Kidney epithelial cell (primary cell): ENCODE results near the gene AGA. TPM values are rescaled to one million over a fixed set of nuclear protein-coding genes. Genes with fewer than 3 reads are reported as not detected.

Source experiments
- DNase-seq: peaks from one replicate; pipeline ENCODE4 v3.0.0-alpha.2; 2010; ENCODE audit warnings: low read depth
- H3K27me3 ChIP-seq: 2 replicates; pipeline ENCODE4 v1.6.0; 2011; ENCODE audit warnings: low read length; ENCODE audit not compliant: control insufficient read depth, insufficient read depth
- H3K36me3 ChIP-seq: 2 replicates; pipeline ENCODE4 v1.5.1; 2011; ENCODE audit warnings: low read length; ENCODE audit not compliant: control insufficient read depth, insufficient read depth
- H3K4me3 ChIP-seq: 2 replicates; pipeline ENCODE4 v1.5.1; 2011; ENCODE audit warnings: low read depth, mild to moderate bottlenecking, control low read depth, low read length
- total RNA-seq: library from RNA; depleted of rRNA; stranded (reverse); fragments of >200 nt; gene quantifications from 2 replicates; pipeline ENCODE4 v1.2.3, GENCODE V29; 2015
- TF ChIP-seq, protein P1 (sequence below): IDR thresholded peaks from 2 replicates; pipeline ENCODE4 v1.5.1; 2011; ENCODE audit warnings: mild to moderate bottlenecking, moderate library complexity, low read length, control low read depth, inconsistent platforms; ENCODE audit not compliant: insufficient read depth, poor library complexity, severe bottlenecking

AGA gene
- total RNA-seq, 1 donor from 2014 or later = 12.7 TPM

DNA sequence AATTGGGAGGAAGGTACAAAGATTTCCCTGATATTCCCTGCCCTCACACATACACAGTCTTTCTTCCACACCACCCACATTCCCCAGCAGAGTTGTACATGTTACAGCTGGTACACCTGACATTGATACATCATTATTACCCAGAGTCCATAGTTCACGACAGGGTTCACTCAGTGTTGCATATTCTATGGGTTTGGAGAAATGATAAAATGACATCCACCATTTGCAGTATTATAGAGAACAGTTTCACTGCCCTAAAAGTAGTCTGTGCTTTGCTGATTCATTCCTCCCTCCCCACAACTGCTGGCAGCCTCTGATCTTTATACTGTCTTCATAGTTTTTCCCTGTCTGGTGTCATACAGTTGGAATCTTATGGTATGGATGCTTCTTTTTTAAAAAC lies 15.0 kb downstream of the AGA start:
- Histone ChIP-seq H3K36me3 (no peaks in the 10 kb centered on the region), H3K4me3 (no peak overlapping the region), H3K27me3 (no peaks in the 10 kb centered on the region)
- DNase-seq = no peak
- TF ChIP-seq, protein P1, sequence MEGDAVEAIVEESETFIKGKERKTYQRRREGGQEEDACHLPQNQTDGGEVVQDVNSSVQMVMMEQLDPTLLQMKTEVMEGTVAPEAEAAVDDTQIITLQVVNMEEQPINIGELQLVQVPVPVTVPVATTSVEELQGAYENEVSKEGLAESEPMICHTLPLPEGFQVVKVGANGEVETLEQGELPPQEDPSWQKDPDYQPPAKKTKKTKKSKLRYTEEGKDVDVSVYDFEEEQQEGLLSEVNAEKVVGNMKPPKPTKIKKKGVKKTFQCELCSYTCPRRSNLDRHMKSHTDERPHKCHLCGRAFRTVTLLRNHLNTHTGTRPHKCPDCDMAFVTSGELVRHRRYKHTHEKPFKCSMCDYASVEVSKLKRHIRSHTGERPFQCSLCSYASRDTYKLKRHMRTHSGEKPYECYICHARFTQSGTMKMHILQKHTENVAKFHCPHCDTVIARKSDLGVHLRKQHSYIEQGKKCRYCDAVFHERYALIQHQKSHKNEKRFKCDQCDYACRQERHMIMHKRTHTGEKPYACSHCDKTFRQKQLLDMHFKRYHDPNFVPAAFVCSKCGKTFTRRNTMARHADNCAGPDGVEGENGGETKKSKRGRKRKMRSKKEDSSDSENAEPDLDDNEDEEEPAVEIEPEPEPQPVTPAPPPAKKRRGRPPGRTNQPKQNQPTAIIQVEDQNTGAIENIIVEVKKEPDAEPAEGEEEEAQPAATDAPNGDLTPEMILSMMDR = no peak

DNA sequence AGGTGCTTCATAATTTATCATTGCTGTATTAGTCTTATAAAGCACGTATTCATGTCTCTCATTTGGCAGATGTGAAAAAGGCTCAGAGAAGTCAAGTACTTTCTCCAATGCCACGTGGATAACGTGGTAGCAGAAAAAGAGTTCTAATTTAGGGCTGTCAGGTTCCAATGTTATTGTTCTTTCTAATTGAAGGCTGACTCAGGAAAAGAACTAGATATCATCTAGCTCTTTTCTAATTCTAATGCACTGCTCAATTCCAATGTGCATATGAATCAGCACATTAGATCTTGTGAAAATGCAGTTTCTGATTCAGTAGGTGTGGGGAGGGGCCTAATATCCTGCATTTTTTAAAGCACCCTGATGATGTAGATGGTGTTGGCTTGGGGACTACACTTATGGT lies 22.8 kb downstream of the AGA start:
- DNase-seq = no peak
- TF ChIP-seq, protein P1 = no peak
- H3K36me3 ChIP-seq = no peaks in the 10 kb centered on the region

DNA sequence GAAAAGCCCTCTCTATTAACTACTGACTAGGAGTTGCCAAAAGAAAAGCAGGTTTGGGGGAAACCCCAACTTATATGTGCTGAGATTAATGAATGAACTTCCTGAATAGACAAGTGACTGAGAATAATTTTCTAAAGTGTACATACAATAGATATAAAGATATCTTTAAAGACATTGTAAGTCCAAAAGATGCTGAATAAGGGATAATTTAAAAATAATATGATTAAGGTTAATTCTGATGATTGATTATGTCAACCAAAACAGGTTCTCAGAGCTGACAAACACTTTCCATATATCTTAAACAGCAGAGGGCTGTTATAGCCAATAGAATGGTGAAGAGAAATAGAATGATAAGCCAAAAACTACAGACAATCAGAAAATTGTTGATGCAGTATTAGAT lies 28.6 kb downstream of the AGA start:
- Histone ChIP-seq H3K36me3 (no peaks in the 10 kb centered on the region), H3K4me3 (no peak overlapping the region), H3K27me3 (no peaks in the 10 kb centered on the region)
- DNase-seq = no peak
- TF ChIP-seq, protein P1 = no peak

More for the DNA sequence above, 22.8 kb downstream of the AGA start:
- no peaks in the 10 kb centered on the region for H3K27me3 ChIP-seq
- no peak overlapping the region for H3K4me3 ChIP-seq

DNA sequence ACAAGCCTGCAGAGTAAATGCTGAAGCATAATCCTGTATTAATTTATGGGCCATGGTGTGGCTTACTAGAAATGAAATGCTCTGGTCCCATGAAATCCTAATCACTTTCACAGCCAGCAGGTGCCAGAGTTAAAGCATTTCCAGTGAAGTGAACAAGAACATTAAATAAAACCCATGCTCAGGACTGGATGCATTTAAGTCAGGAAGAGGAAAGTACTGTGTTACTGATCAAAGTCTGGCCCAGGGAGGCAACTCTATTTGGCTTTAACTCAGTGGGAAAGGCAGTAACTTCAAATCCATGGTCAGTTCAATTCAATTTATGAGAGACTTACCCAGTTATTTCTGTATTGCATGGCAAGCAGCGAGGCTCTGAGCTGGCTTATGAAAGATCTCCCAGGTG lies 29.2 kb downstream of the AGA start:
- H3K27me3 ChIP-seq = no peaks in the 10 kb centered on the region
- H3K36me3 ChIP-seq = no peaks in the 10 kb centered on the region
- H3K4me3 ChIP-seq = no peak overlapping the region
- no peak for DNase-seq
- TF ChIP-seq, protein P1 = no peak

DNA sequence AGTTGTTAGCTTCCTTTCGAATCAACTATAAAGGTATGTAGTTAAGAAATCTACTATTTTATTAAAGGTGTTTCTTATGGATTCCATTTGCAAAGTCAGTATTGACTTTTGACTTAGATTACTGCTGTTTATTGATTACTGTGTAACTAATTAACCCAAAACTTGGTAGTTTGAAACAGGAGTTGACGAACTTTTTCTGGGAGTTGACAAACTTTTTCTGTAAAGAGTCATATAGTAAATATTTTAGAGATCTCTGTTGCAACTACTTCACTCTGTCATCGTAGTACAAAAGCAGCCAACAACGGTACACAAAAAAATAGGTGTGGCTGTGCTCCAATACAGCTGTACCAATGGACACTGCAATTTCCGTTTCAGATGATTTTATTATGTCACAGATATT lies 30.2 kb downstream of the AGA start:
- Histone ChIP-seq H3K36me3 (no peaks in the 10 kb centered on the region), H3K4me3 (no peak overlapping the region), H3K27me3 (no peaks in the 10 kb centered on the region)
- TF ChIP-seq, protein P1 = no peak
- DNase-seq = no peak

DNA sequence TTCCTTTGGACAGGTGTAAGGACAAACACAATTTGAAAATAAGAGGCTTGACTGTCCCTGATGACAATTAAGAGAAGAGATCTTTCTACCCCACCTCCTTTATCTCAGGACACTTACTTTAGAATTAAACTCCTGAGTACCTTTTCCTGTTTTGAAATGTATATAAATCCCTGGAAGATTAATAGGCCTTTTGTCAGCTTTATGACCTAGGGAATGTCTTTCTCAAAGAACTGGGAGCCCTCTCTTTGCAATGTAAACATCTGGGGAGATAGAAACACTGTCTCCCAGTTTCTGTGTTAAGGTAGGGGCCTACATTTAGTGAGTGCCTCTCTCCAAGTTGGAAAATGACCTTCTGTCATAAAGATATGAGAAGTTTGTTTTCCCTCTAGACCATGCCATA lies 31.7 kb downstream of the AGA start:
- DNase-seq = no peak
- TF ChIP-seq, protein P1 = no peak
- no peak overlapping the region for H3K4me3 ChIP-seq

More for the DNA sequence above, 31.7 kb downstream of the AGA start:
- Histone ChIP-seq H3K27me3 (no peaks in the 10 kb centered on the region), H3K36me3 (no peaks in the 10 kb centered on the region)
